ENCODE data around the gene HIGD1A. TPM values are rescaled to one million over a fixed set of nuclear protein-coding genes. Genes with fewer than 3 reads are reported as not detected.

The HIGD1A gene
- total RNA-seq, 1 donor, result 184 TPM

DNA sequence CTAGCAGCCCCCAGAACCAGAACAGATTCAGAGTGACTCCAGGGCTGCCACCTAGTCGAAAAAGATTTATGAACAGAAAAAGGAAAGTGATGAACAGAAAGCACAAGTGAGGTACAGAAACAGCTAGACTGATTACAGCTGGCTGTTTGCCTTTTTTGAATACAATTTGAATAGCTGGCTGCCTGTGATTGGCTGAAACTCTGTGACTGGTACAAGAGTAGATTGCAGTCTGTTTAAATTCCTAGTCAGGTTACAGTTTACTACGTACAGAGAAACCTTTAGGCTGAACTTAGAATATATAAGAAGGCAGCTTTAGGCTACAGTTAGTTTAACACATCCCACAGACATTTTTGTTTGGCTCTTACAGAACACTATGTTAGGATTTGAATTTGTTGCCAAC is 41.3 kb downstream of the HIGD1A start:
- TF ChIP-seq, protein P1, sequence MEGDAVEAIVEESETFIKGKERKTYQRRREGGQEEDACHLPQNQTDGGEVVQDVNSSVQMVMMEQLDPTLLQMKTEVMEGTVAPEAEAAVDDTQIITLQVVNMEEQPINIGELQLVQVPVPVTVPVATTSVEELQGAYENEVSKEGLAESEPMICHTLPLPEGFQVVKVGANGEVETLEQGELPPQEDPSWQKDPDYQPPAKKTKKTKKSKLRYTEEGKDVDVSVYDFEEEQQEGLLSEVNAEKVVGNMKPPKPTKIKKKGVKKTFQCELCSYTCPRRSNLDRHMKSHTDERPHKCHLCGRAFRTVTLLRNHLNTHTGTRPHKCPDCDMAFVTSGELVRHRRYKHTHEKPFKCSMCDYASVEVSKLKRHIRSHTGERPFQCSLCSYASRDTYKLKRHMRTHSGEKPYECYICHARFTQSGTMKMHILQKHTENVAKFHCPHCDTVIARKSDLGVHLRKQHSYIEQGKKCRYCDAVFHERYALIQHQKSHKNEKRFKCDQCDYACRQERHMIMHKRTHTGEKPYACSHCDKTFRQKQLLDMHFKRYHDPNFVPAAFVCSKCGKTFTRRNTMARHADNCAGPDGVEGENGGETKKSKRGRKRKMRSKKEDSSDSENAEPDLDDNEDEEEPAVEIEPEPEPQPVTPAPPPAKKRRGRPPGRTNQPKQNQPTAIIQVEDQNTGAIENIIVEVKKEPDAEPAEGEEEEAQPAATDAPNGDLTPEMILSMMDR (IDR thresholded peaks at IDR 0.05; ENCODE audit: insufficient read depth, low read depth, low read length), result no peak
- peak; percentile 37 for DNase-seq (ENCODE audit: low read depth)
- H3K4me3 ChIP-seq (ENCODE audit: low read depth, low read length), result no peak overlapping the region

DNA sequence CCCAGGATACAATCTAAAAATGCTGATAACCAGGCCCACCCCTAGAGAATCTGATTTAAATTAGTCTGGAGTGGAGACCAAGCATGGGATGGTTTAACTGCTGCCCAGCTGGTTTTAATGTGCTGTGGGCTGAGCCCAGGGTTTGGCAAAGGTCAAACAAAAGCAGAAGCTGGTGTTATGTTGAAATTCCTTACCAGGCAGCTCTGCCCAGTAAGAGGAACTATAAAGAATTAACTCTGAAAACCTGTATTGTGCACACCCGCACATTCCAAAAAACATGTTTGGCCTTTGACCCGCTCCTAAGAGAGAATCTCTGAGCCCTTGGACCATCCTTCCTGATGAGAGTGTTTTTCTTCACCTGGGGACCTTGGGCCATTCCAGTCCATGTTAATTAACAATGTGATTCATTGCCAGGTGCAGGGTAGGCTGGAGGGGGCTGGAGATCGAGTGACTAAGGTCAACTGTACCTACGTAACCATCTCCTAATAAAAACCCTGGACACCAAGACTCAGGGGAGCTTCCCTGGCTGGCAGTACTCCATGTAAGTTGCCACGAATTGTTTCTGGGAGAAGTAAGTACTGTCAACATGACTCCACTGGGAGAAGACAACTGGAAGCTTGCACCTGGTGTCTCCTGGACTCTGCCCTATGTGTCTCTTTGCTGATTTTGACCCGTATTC is 42.1 kb downstream of the HIGD1A start:
- TF ChIP-seq, protein P1 (IDR thresholded peaks at IDR 0.05; ENCODE audit: insufficient read depth, low read depth, low read length), result no peak
- H3K4me3 ChIP-seq (ENCODE audit: low read depth, low read length), result no peak overlapping the region
- no peak for DNase-seq (ENCODE audit: low read depth)

DNA sequence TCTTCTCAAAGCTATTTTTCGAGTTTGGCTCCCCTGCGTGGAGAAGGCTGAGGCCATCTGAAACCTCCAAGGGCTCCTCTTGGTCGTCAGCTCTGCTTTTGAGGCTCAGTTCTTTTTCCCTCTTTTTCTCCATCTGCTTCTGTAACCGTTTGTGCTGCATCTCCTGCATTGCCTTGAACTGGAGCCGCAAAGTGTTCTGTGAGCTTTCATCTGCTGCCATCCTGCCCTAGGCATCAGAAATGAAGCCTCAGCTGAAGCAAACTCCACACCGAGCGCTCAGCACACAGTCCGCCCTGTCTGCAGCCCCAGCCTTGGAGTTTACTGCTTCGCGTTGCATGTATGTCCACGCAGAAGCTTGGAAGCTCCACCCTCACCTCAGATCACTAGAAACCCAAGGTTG is 46.2 kb downstream of the HIGD1A start:
- no peak overlapping the region for H3K4me3 ChIP-seq (ENCODE audit: low read depth, low read length)
- DNase-seq (ENCODE audit: low read depth), result no peak
- TF ChIP-seq, protein P1 (IDR thresholded peaks at IDR 0.05; ENCODE audit: insufficient read depth, low read depth, low read length), result no peak

DNA sequence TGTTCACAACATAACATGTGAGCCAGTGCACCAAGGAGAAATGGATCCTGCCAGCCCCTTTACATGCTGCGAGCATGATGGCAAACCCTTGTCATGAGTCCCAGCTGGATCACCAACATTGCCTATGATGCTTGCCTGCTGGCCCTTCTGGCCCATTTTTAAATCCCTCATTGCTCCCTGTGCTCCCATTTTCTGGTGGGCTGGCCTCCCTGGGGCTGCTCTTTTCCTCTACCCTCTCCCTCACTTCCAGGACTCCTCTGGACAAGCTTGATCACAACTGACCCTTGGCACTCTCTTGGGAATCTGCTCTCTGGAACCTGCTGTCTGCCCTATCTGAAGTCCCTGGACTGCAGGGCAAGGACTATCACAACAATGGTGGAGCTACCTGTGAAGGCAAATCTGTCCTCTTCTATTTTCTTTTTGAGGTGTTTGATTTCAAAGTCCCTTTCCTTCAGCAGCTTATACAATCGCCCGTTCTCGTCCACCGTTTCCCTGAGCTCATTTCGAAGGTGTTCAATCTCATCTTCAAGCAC is 47.5 kb downstream of the HIGD1A start:
- H3K4me3 ChIP-seq (ENCODE audit: low read depth, low read length), result no peak overlapping the region
- TF ChIP-seq, protein P1 (IDR thresholded peaks at IDR 0.05; ENCODE audit: insufficient read depth, low read depth, low read length), result no peak
- DNase-seq (ENCODE audit: low read depth), result no peak

DNA sequence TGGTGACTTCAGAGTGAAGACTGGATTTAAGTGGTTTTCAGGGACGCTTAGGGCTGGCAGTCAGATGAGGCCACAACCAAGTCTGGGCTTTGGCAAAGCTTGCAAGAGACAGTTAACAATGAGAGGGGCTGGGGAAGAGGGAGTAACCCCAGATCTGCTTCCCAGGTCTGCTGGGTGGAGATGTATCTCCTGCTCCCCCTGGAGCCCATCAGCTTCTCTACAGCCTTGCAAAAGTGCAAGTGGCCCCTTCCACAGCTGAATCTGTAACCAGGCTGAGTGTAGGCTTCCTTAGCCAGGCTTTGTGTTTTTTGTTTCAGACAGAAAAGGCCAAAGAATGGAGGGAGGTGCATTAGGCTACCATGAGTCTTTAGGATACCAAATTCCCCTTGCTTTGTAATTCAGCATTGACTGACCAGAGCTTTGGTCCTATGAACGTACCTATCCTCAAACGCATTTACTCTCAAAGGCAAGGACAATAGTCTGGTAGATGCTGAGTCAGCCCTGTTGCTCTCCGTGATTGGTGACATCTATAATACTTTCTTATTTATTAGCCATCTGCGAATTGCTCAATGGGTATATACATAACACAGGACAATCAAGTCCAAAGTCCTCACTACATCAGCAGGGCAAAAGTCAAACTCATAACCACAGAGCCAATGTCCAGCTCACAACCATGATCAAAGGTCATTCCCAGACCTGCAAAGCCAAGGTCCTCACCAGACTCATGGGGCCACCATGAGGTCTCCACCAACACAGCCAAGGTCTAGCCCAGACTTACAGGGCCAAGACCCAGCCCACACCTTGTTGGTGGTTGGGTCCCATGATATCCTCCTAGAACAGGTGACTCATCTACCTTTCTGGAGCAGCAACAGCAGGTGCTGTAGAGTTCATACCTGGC is 48.4 kb downstream of the HIGD1A start:
- peak; percentile 39 for DNase-seq (ENCODE audit: low read depth)
- TF ChIP-seq, protein P1 (IDR thresholded peaks at IDR 0.05; ENCODE audit: insufficient read depth, low read depth, low read length), result peak; percentile 61
- no peak overlapping the region for H3K4me3 ChIP-seq (ENCODE audit: low read depth, low read length)

DNA sequence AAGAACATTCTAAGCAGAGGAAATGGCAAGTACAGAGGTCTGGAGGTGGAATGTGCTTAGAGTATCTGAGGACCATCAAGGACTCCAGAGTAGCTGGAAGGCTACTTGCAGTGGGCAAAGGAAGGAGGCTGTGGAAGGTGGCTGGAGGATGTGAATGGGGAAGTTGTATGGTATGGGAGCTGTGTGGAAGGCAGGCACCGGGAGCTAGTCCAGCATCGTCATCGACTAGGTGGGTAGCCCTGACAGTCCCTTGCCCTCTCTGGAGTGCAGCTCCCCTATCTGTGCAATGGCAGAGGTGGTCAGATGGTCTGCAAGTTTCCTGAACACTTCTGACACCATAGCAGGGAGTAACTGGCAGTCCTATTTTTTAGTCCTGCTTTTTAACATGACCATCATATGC is 50.5 kb downstream of the HIGD1A start:
- DNase-seq (ENCODE audit: low read depth), result no peak
- TF ChIP-seq, protein P1 (IDR thresholded peaks at IDR 0.05; ENCODE audit: insufficient read depth, low read depth, low read length), result no peak
- H3K4me3 ChIP-seq (ENCODE audit: low read depth, low read length), result no peak overlapping the region

Data from fibroblast of villous mesenchyme (primary cell).